IMR-90 (cell line): ENCODE measurements around the gene IFI30. TPM values are rescaled to one million over a fixed set of nuclear protein-coding genes. Genes with fewer than 3 reads are reported as not detected.

Experiments used
- ATAC-seq: fragments of 200-7000 bp; cut with Tn5 transposase; 2 replicates; pipeline ENCODE4 v1.9.1; 2020; ENCODE audit warnings: low read depth, mild to moderate bottlenecking, moderate library complexity
- BruUV-seq: library from RNA; stranded (reverse); fragments of 400-500 nt; replicated peaks from 2 replicates; lab custom pipeline; 2021; lab: Mats Ljungman, UMichigan
- CTCF ChIA-PET: fragments of 300-600 bp; formaldehyde crosslinking; extraction: SDS; loops from one replicate; lab custom pipeline; 2021; ENCODE audit warnings: antibody characterized with exemption; lab: Yijun Ruan, JAX
- POLR2A ChIA-PET: fragments of 300-600 bp; sonication (Branson Sonifier 250); formaldehyde crosslinking; loops from one replicate; lab custom pipeline; 2022; ENCODE audit warnings: antibody characterized with exemption; ENCODE audit not compliant: unreplicated experiment; lab: Charles Lee
- DNase-seq: peaks from one replicate; pipeline ENCODE4 v3.0.0; 2013
- H2AFZ ChIP-seq: replicated peaks from 2 replicates; pipeline ENCODE3; 2013; ENCODE audit warnings: low read length, mild to moderate bottlenecking; ENCODE audit not compliant: poor library complexity
- H2AK5ac ChIP-seq: 2 replicates; pipeline ENCODE4 v1.6.1; 2013; ENCODE audit warnings: low read depth, low read length, inconsistent platforms
- H2AK9ac ChIP-seq: replicated peaks from 2 replicates; pipeline ENCODE3; 2013; ENCODE audit warnings: mild to moderate bottlenecking, low read depth, low read length, moderate library complexity; ENCODE audit not compliant: poor library complexity
- H2BK120ac ChIP-seq: 2 replicates; pipeline ENCODE4 v1.6.1; 2013; ENCODE audit warnings: low read depth, low read length, inconsistent platforms
- H2BK15ac ChIP-seq: 3 replicates; pipeline ENCODE4 v1.6.1; 2013; ENCODE audit warnings: low read depth, low read length, inconsistent platforms
- H2BK20ac ChIP-seq: 2 replicates; pipeline ENCODE4 v1.6.1; 2013; ENCODE audit warnings: low read depth, mild to moderate bottlenecking, inconsistent platforms, low read length, moderate library complexity
- H2BK5ac ChIP-seq: 2 replicates; pipeline ENCODE4 v1.6.1; 2013; ENCODE audit warnings: mild to moderate bottlenecking, low read depth, low read length, inconsistent platforms; ENCODE audit not compliant: poor library complexity, severe bottlenecking
- H3K14ac ChIP-seq: replicated peaks from 2 replicates; pipeline ENCODE4 v1.6.1; 2013; ENCODE audit warnings: low read depth, low read length, inconsistent platforms
- H3K18ac ChIP-seq: 2 replicates; pipeline ENCODE4 v1.6.1; 2013; ENCODE audit warnings: low read depth, low read length, control low read depth
- H3K23ac ChIP-seq: 2 replicates; pipeline ENCODE4 v1.6.1; 2013; ENCODE audit warnings: low read depth, low read length, inconsistent platforms
- H3K27ac ChIP-seq: 2 replicates; pipeline ENCODE4 v1.5.1; 2013; ENCODE audit warnings: mild to moderate bottlenecking, control low read depth, low read length; ENCODE audit not compliant: insufficient read depth
- H3K27me3 ChIP-seq: 2 replicates; pipeline ENCODE4 v1.6.1; 2013; ENCODE audit warnings: low read length; ENCODE audit not compliant: control insufficient read depth, insufficient read depth
- H3K36me3 ChIP-seq: 2 replicates; pipeline ENCODE4 v1.6.1; 2013; ENCODE audit warnings: low read length, mixed read lengths; ENCODE audit not compliant: control insufficient read depth, insufficient read depth
- H3K4ac ChIP-seq: 2 replicates; pipeline ENCODE4 v1.6.1; 2013; ENCODE audit warnings: low read depth, low read length, inconsistent platforms
- H3K4me1 ChIP-seq: 2 replicates; pipeline ENCODE4 v1.6.1; 2013; ENCODE audit warnings: low read length, mixed read lengths; ENCODE audit not compliant: control insufficient read depth, insufficient read depth
- H3K4me2 ChIP-seq: 2 replicates; pipeline ENCODE4 v1.6.1; 2013; ENCODE audit warnings: low read depth, mild to moderate bottlenecking, control low read depth, low read length, moderate library complexity
- H3K4me3 ChIP-seq: 2 replicates; pipeline ENCODE4 v1.5.1; 2013; ENCODE audit warnings: low read depth, mild to moderate bottlenecking, control low read depth, low read length, moderate library complexity; ENCODE audit not compliant: insufficient read depth
- H3K56ac ChIP-seq: 2 replicates; pipeline ENCODE4 v1.6.1; 2013; ENCODE audit warnings: low read length, inconsistent platforms; ENCODE audit not compliant: insufficient read depth; ENCODE audit errors: extremely low read depth
- H3K79me1 ChIP-seq, 2 experiments: 2 replicates each; pipeline ENCODE4 v1.6.1; 2013; ENCODE audit warnings: low read length in 2 of 2, inconsistent platforms in 1 of 2, low read depth in 1 of 2
- H3K9ac ChIP-seq: 2 replicates; pipeline ENCODE4 v1.6.1; 2013; ENCODE audit warnings: low read depth, low read length, control low read depth
- H3K9me1 ChIP-seq: 2 replicates; pipeline ENCODE4 v1.6.1; 2013; ENCODE audit warnings: low read length, inconsistent platforms; ENCODE audit not compliant: insufficient read depth
- H3K9me3 ChIP-seq: 2 replicates; pipeline ENCODE4 v1.6.1; 2013; ENCODE audit warnings: low read length; ENCODE audit not compliant: control insufficient read depth, insufficient read depth
- H4K20me1 ChIP-seq: 2 replicates; pipeline ENCODE4 v1.6.1; 2013; ENCODE audit warnings: low read length, inconsistent platforms; ENCODE audit not compliant: insufficient read depth
- H4K5ac ChIP-seq: 2 replicates; pipeline ENCODE4 v1.6.1; 2013; ENCODE audit warnings: mild to moderate bottlenecking, low read depth, low read length, control low read depth
- H4K8ac ChIP-seq, 2 experiments: 2 replicates each; pipeline ENCODE4 v1.6.1; 2013; ENCODE audit warnings: low read depth in 2 of 2, low read length in 2 of 2, control low read depth in 1 of 2, inconsistent platforms in 1 of 2
- H4K91ac ChIP-seq: 2 replicates; pipeline ENCODE4 v1.6.1; 2013; ENCODE audit warnings: low read depth, low read length, inconsistent platforms; ENCODE audit not compliant: insufficient read depth
- BHLHE40 ChIP-seq: fragments of 150-350 bp; IDR thresholded peaks from 2 replicates; pipeline ENCODE4 v1.6.1; 2016; ENCODE audit warnings: mild to moderate bottlenecking, low read depth, low read length
- CEBPB ChIP-seq: IDR thresholded peaks from 2 replicates; pipeline ENCODE4 v1.6.1; 2012; ENCODE audit warnings: low read depth, low read length, improper control_type of control experiment
- RFX5 ChIP-seq: IDR thresholded peaks from 2 replicates; pipeline ENCODE4 v1.8.0; 2012; ENCODE audit warnings: low read depth, mild to moderate bottlenecking, low read length, moderate library complexity
- SMC3 ChIP-seq: fragments of 150-350 bp; IDR thresholded peaks from 2 replicates; pipeline ENCODE4 v1.6.1; 2016; ENCODE audit warnings: low read depth, mild to moderate bottlenecking, antibody characterized with exemption, low read length, moderate library complexity
- WGBS, 2 experiments: methylation state at CpG; one replicate each; pipeline versions ENCODE4 v1.1.5 to v1.1.7; 2013; ENCODE audit warnings: missing lambda C conversion rate in 2 of 2; ENCODE audit not compliant: insufficient read length in 1 of 2; ENCODE audit errors: extremely low coverage in 2 of 2; 5-methylcytosine and 5-hydroxymethylcytosine counted together
- dilution Hi-C: fragments of 300-500 bp; cut with HindIII; formaldehyde crosslinking; loops from one replicate; pipeline ENCODE4 v1.14.3; 2018; ENCODE audit warnings: low sequenced_read_pairs; ENCODE audit not compliant: unreplicated experiment
- in situ Hi-C: fragments of 300-500 bp; cut with MboI; formaldehyde crosslinking; loops from 3 replicates; pipeline ENCODE4 v1.14.3; 2019; ENCODE audit warnings: low sequenced_read_pairs, inconsistent platforms, mixed read lengths
- intact Hi-C: fragments of 100-400 bp; cut with micrococcal nuclease; formaldehyde crosslinking; loops from 2 replicates; pipeline ENCODE4 v1.10.0; 2022
- polyA plus RNA-seq, 3 experiments: library from polyadenylated mRNA; depleted of rRNA; stranded (reverse); fragments of >200 nt; gene quantifications; 2 replicates each; pipeline ENCODE4 v1.2.3, GENCODE V29; 2012; ENCODE audit warnings: low replicate concordance in 1 of 3
- total RNA-seq: library from RNA; depleted of rRNA; stranded (reverse); fragments of >200 nt; gene quantifications from 2 replicates; pipeline ENCODE4 v1.2.3, GENCODE V29; 2012
- TF ChIP-seq, protein P1 (sequence below): fragments of 150-350 bp; IDR thresholded peaks from 2 replicates; pipeline ENCODE4 v1.6.1; 2016; ENCODE audit warnings: low read depth, mild to moderate bottlenecking, low read length, moderate library complexity, borderline replicate concordance

The IFI30 gene
- total and polyA plus RNA-seq, 2 of the 4 experiments (the other 2 are of a cell fraction): 2.3 TPM

DNA sequence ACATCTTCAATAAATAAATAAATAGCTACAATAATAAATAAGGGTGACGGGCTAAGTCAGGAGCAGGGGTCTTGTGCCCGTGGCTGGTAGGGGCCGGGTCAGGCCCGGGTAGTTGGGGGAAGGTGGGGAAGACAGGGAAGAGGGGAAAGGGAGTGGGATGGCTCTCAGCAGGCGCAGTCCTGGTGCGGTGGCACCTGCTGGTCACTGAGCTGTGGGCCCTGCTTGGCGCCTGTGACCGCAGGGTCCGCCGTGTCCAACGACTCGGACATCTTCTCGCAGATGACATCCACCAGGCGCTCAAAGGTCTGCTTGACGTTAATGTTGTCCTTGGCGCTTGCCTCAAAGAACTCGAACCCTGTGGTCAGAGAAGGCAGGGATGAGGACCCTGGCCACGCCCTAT lies 23.7 kb downstream of the IFI30 start:
- Histone ChIP-seq H3K9me1 (peaks cover 8% of the 10 kb centered on the region; the same call in 1 of the 2 replicates), H2BK20ac (no peak overlapping the region), H3K9me3 (no peaks in the 10 kb centered on the region), H2BK15ac (no peak overlapping the region), H2AFZ (no peak overlapping the region), H2BK5ac (no peak overlapping the region), H2AK5ac (no peak overlapping the region), H3K4me3 (no peak overlapping the region), H3K23ac (no peak overlapping the region), H2AK9ac (peak overlapping the region; percentile 70), H3K36me3 (peaks cover 31% of the 10 kb centered on the region), H4K20me1 (peaks cover 9% of the 10 kb centered on the region), H3K18ac (no peak overlapping the region), H3K4me2 (no peak overlapping the region), H3K27ac (no peak overlapping the region), H3K14ac (no peak overlapping the region), H3K4ac (no peak overlapping the region), H2BK120ac (no peak overlapping the region), H4K5ac (no peak overlapping the region), H3K4me1 (peaks cover 8% of the 10 kb centered on the region), H3K9ac (no peak overlapping the region), H4K8ac (no peak overlapping the region), H3K27me3 (no peaks in the 10 kb centered on the region), H4K91ac (no peak overlapping the region), H3K79me1 (peaks cover 7 to 28% of the 10 kb centered on the region in 2 experiments), H3K56ac (no peak overlapping the region)
- CTCF ChIA-PET: no interaction called here
- in situ Hi-C loops (loop anchor here (5.0 to 10.0 kb wide), 3 partner anchors 45 to 217 kb away; partner anchors contain the start of genes LSM4 and SSBP4), intact Hi-C loops (no loop called here), dilution Hi-C loops (no loop called here)
- 93% methylated on average over 14 of the region's 18 CpGs; no CpG with 5 or more reads in 1 of the 2 experiments for WGBS, 2 experiments
- BruUV-seq: no TSS peak
- TF ChIP-seq RFX5 (no peak), CEBPB (no peak), SMC3 (no peak), BHLHE40 (no peak)
- TF ChIP-seq, protein P1, sequence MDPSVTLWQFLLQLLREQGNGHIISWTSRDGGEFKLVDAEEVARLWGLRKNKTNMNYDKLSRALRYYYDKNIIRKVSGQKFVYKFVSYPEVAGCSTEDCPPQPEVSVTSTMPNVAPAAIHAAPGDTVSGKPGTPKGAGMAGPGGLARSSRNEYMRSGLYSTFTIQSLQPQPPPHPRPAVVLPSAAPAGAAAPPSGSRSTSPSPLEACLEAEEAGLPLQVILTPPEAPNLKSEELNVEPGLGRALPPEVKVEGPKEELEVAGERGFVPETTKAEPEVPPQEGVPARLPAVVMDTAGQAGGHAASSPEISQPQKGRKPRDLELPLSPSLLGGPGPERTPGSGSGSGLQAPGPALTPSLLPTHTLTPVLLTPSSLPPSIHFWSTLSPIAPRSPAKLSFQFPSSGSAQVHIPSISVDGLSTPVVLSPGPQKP: no peak
- DNase-seq: no peak
- POLR2A ChIA-PET: interaction anchor here (0.7 kb wide), 1 partner anchor 11 kb away, joined by 4 read pairs; no protein-coding TSS in a partner anchor
- no peak for ATAC-seq
